HG02885 (cell line): ENCODE results near the gene SMTNL2.

Source experiments
- ATAC-seq: cut with Tn5 transposase; IDR thresholded peaks from one replicate; pipeline ENCODE4 v1.9.1; 2021; ENCODE audit warnings: mild to moderate bottlenecking; ENCODE audit not compliant: unreplicated experiment, poor library complexity

SMTNL2 gene

GRCh38 chr17:4544951-4545216, 39.4 kb upstream of the SMTNL2 start:
- no peak for ATAC-seq

GRCh38 chr17:4545217-4545951, 38.9 kb upstream of the SMTNL2 start:
- ATAC-seq, result no peak

DNA sequence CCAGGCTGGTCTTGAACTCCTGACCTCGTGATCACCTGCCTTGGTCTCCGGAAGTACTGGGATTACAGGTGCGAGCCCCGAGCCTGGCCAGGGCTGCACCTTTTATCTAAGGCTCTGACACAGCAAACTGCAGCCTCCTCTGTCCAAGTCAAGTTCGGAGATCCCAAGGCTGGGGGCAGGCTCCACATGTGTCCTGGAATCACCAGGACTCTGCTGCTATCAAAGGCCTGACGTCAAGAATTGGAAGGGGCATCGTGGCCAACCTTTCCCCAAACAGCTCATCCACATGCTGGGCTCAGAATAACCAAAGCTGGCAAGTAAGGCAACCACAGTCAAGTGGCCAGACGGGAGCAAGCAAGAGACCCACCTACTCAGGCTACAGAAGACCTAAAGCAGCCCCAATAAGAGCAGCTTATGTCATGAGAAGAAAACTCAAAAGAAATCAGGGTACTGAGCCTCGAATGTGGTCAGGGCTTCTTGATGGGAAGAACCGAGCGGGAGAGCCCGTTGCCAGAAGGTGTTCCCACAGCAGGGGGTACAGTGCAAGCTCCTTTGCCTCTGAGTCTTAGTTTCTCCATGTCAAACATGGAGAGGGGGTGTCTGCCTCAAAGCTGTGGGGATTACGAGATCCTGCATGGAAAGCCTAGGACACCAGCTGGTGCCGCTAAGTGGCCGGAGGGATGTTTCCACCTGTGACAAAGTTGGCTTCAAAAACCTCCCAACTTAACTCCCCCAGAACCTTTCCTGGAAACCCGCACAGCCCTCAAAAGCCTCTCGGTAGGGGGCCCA, 37.0 kb upstream of the SMTNL2 start:
- no peak for ATAC-seq

DNA sequence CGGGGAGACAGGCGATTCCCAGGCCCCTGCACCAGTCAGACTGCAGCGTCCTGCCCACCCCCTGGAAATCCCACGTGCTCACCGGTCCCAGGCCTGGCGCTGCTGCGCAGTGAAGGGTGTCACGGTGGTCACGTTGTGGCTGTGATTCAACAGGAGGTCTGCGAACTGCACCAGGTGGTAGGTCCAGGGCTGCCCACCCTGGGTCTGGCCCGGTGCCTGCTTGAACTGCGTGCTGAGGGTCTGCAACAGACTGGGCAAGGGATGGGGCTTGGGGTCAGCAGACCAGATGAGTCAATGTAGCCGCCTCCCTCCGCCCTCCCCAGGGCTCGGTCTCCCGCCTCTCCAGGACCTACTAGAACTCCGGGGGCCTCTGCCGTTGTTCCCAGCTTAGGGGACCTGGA, 36.3 kb upstream of the SMTNL2 start:
- ATAC-seq, result no peak

- ATAC-seq, result no peak
These were observed 35.4 kb upstream of the SMTNL2 start for GRCh38 chr17:4548721-4549531.

- ATAC-seq, result no peak
These were observed 34.4 kb upstream of the SMTNL2 start for GRCh38 chr17:4549781-4550533.

DNA sequence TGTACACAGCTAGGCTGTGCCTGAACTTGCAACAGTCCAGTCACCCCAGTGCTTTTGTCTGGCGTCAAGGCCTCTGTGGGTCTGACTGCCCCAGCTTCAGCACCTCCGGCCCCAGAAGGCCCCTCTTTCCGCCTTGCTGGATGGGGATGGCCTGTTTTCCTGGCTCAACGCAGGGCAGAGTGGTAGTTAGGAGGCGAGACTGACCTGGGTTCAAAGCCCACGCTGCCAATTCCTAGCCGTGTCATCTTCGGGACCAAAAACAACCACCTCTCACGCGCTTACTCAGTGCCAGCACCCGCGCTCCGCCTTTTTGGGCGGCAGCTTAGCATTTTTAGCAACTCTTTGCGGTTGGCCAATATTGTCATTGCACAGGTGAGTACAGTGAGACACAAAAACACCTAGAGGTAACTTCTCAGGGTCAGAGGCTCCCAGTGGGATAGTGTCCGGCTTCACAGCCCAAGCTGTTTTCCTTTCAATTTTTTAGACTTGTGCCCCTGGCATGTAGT, 33.7 kb upstream of the SMTNL2 start:
- ATAC-seq, result no peak

DNA sequence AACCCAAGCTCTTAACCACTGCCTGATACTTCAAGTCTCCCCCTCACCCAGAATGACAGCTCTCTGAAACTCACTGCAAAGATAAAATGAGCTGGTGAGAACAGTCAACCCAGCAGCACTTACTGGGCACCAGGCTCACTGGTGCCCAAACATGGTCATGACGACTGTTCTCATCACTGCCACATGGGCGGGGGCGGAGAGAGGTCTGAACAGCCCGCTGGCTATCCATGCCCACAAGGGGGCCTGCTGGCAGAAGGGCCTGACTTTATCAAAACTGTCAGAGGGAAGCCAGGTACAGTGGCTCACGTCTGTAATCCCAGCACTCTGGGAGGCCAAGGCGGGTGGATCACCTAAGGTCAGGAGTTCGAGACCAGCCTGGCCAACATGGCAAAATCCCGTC, 33.2 kb upstream of the SMTNL2 start:
- no peak for ATAC-seq

DNA sequence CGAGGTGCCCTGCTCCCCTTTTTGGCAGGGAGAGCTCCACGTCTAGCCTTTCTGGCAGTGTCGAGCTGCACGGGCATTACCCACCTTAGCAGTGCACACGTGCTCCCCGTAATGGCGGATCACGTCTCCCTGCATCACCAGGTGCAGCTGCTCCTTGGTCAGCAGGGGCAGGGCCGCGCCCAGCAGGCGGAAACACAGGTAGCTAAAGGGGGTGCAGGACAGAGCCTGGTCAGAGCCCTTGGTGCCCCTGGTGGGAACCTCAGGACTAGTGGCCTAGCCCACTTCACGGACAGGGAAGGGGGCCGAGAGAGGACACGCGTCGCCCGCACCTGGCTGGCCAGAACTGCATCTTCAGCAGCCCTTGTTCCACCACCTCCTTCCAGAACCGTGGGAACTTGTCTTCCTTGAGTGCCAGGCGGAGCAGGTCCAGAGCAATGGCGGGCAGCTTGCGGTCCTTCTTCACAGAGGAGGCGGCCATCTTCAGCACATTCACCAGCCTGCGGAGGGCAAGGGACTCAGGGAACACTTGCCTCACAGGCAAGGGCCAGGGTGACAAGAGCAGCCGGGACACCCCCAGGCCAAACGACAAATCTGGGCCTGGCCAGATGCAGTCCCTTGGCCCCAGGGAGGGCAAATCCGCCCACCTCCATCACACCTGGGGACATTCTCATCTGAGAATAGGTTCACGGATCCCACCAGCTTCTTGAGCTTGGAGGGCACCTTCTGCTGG, 32.4 kb upstream of the SMTNL2 start:
- ATAC-seq, result no peak

DNA sequence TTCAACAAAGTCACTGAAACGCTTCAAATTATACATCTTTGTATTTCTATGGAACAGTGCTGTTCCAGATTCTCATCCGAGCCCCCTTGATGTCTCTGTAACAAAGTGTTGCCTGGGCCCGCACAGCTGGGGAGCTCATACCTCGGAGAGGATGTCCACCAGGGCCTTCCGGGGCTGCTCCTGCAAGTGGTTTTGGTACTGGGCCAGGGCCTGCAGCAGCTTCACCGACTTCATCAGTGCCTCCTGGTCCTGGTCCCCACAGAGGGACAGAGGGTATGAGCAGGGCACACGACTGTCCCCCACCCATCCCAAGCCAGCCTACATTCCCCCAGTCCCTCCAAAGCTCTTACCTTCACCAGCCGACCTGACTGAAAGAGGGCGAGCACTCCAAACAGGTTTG, 30.7 kb upstream of the SMTNL2 start:
- no peak for ATAC-seq

GRCh38 chr17:4554441-4554996, 29.8 kb upstream of the SMTNL2 start:
- ATAC-seq, result no peak

GRCh38 chr17:4554997-4555799, 29.1 kb upstream of the SMTNL2 start, which contains the start of gene MYBBP1A:
TSS of gene MYBBP1A (minus strand) at chr17:4555384. CDS start at chr17:4555324, 60 bp downstream.
- peak; percentile 89 for ATAC-seq

DNA sequence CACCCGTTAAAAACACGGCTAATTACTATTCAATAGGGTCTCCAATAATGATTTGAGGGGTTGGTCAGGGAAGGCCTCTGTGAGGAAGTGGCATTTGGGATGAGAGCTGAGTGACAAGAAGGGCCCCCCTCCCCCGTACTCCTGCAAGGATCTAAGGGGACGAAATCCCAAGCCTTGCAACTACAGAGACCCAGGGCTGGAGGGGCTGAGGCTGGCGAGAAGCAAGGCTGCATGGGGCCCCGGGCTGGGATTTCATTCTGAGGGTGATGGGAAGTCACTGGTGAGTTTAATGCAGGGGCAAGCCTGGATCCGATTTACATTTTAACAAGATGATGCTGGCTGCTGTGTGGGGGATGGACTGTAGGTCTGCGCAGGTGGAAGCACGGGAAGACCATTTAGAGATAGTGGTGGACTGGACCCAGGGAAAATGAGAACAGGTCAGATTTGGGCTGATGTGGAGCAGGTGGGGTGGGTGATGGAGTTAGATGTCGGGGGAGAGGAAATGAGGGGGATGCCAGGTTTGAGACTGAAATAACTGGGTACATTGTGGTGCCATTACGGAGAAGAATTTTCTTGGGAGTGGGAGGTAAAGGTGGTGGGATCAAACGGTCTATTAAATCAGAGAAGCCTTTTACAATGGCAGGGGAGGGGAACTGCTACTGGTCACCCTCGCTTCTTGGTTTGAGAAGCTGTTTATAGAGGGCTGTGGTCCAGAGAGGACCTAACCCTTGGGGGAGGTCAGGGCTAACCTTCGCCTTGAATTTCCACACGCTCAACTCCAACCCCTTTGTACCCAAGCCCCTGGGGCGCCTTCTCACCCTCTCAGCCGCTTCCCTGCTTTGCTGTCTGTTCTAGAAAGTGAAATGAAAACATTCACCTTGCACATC, 28.2 kb upstream of the SMTNL2 start:
- ATAC-seq, result no peak

DNA sequence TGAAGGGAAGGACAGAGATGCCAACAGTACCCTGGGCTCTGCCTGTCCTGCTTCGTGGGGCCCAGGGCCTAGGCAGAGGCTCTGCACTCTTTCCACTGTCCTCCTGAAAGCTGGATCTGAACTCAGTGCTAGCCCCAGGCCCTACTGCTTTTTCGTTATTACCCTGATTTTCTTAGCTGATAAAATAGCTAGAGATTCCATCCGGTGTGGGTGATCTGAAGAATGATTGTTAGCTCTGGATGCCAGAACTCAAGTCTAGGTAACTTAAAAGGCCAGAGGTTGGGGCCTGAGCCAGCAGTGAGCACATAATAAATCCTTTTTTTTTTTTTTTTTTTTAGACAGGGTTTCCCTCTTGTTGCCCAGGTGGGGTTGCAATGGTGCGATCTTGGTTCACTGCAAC, 27.3 kb upstream of the SMTNL2 start:
- no peak for ATAC-seq

- ATAC-seq, result no peak
These were observed 26.5 kb upstream of the SMTNL2 start for GRCh38 chr17:4557626-4558346.

DNA sequence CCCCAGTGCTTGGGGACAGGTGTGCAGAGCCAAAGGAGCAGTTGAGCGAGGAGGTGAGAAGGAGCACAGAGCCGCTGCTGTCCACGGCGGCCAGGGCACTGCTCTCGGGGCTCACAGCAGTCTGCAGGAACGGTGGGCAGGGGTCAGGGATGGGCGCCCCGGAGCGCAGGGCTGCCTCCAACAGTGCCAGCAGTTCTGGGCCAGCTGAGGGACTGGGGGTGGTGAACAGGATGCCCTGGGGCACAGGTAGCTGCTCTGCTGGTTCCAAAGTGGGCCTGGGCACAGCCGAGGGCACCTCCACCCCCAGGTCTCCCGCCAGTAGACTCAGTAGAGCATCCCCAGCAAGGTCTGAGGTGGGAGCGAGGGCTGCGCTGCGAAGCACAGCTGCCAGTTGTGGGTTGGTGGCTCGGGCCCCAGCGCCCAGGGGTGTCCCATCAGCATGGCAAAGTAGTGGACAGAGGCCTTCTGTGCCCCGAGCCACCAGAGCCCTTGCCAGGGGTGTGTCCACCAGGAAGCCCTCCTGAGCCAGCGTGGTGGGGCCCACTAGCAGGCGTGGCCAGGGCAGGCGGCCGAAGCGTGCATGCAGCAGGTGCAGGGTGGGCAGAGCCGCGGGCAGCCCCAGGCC, 25.9 kb upstream of the SMTNL2 start:
- no peak for ATAC-seq
